Tibial artery (tissue), 4 donors: ENCODE data around the gene BPTF.
"Not testable (repeated sequence)": the region's sequence is repeated elsewhere in the genome, so short reads cannot be mapped to it uniquely, and the experiment has no call there.

Source experiments
- DNase-seq, 2 donors: peaks; one replicate each; pipeline ENCODE4 v3.0.0-alpha.2; 2019
- H3K27ac ChIP-seq, 2 donors: fragments of 200-600 bp; sonication (generic) in 1 of 2; 1 replicate in 1 of 2; 2 replicates in 1 of 2; pipeline ENCODE4 v1.5.1; 2018 to 2019; ENCODE audit warnings: mild to moderate bottlenecking in 1 of 2
- H3K27me3 ChIP-seq, 2 donors: fragments of 200-600 bp; sonication (generic) in 1 of 2; one replicate each; pipeline versions ENCODE4 v1.5.1 to v1.6.0; 2016 to 2019
- H3K36me3 ChIP-seq, 3 donors: fragments of 200-600 bp; sonication (generic) in 2 of 3; one replicate each; pipeline ENCODE4 v1.5.1; 2016 to 2019; ENCODE audit warnings: mild to moderate bottlenecking in 2 of 3
- H3K4me1 ChIP-seq, 4 donors: fragments of 200-600 bp; sonication (generic) in 2 of 4; 1 replicate in 3 of 4; 2 replicates in 1 of 4; pipeline ENCODE4 v1.5.1; 2016 to 2019
- H3K4me3 ChIP-seq, 2 donors: fragments of 200-600 bp; sonication (generic) in 1 of 2; 1 replicate in 1 of 2; 2 replicates in 1 of 2; pipeline ENCODE4 v1.5.1; 2018 to 2019; ENCODE audit warnings: mild to moderate bottlenecking in 2 of 2
- H3K9me3 ChIP-seq, 3 donors: fragments of 200-600 bp; sonication (generic) in 1 of 3; one replicate each; pipeline ENCODE4 v1.5.1; 2016 to 2019
- intact Hi-C: fragments of 100-400 bp; cut with DNase I; formaldehyde crosslinking; loops from one replicate; pipeline ENCODE4 v1.15.0; 2023; ENCODE audit warnings: low total_unique reads
- TF ChIP-seq, protein P1 (sequence below), 2 experiments: fragments of 200-600 bp in 1 of 2; fragments of 450-650 bp in 1 of 2; IDR thresholded peaks; one replicate each; pipeline ENCODE4 v1.5.1; 2017 to 2019; ENCODE audit warnings: antibody characterized with exemption in 2 of 2, mild to moderate bottlenecking in 1 of 2, moderate library complexity in 1 of 2

Gene BPTF

DNA sequence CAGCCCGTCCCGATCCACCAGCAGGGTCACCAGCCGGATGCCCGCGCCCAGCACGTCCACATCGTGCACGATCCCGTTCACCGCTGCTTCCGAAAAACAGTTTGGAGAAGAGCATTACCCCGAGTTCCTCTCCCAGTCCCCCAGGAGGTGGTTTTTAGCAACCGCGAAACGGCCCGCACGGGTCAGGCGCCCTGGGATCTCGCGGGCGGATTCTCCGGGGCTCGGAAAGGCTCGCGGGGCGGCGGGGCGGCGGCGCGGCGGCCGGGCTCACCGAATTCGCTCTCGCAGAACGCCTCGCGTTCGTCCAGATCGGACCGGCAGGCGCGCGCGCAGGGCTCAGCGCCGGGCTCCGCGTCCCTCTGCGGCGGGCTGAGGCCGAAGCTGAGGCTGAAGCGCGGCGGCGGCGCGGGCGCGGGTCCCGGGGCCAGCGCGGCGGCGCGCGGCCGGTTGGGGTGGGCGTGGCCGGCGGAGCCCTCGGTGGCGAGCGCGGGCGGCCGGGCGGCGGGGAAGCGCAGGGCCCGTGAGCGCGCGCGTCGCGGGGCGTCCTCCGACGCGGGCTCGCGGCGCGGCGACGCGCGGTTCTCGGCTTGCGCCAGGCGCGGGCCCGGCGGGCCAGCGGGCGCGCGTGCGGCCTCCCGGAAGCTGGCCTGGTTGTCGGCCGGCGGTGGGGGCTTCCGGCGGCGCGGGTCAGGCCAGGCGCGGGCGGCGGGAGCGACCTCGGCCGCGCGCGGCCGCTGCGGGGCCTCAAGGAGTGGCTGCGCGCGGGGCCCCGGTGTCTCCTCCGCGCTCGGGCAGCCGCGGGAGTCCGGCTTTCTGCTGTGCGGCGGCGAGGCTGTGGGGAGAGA is 168.1 kb downstream of the BPTF start:
- no peaks in the 10 kb centered on the region for H3K27me3 ChIP-seq
- H3K4me3 ChIP-seq = peak overlapping the region; percentile 93 to 96
- H3K27ac ChIP-seq = peak overlapping the region; percentile 98 to 99
- no peaks in the 10 kb centered on the region for H3K9me3 ChIP-seq
- H3K36me3 ChIP-seq = no peaks in the 10 kb centered on the region
- TF ChIP-seq, protein P1, sequence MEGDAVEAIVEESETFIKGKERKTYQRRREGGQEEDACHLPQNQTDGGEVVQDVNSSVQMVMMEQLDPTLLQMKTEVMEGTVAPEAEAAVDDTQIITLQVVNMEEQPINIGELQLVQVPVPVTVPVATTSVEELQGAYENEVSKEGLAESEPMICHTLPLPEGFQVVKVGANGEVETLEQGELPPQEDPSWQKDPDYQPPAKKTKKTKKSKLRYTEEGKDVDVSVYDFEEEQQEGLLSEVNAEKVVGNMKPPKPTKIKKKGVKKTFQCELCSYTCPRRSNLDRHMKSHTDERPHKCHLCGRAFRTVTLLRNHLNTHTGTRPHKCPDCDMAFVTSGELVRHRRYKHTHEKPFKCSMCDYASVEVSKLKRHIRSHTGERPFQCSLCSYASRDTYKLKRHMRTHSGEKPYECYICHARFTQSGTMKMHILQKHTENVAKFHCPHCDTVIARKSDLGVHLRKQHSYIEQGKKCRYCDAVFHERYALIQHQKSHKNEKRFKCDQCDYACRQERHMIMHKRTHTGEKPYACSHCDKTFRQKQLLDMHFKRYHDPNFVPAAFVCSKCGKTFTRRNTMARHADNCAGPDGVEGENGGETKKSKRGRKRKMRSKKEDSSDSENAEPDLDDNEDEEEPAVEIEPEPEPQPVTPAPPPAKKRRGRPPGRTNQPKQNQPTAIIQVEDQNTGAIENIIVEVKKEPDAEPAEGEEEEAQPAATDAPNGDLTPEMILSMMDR (IDR thresholded peaks at IDR 0.05) = peak; percentile 11 to 15
- intact Hi-C loops = no loop called here
- H3K4me1 ChIP-seq = peaks cover 0 to 30% (median 21%) of the 10 kb centered on the region in 4 donors
- DNase-seq = peak; percentile 66 to 91

DNA sequence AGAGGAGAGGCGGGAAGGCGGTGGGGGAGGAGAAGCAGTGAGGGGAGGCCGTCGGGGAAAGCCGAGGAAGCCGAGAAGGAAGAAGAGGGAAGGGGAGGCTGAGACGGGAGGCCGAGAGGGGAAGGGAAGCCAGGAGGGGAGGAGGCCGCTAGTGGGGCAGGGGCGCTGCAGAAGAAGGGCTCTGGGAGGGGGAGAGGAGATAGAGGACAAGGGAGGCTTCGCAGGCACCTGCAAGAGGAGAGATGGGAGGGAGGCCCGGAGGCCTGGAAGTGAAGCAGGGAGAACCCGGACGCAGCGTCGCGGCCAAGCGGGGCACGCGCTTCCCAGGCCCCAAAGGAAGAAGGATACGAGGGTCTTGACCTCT is 168.7 kb downstream of the BPTF start:
- TF ChIP-seq, protein P1 (IDR thresholded peaks at IDR 0.05) = no peak
- peak overlapping the region; percentile 93 to 96 for H3K4me3 ChIP-seq
- intact Hi-C loops = loop anchor here (2.0 kb wide), 1 partner anchor 25 kb away; no protein-coding TSS in a partner anchor
- H3K9me3 ChIP-seq = no peaks in the 10 kb centered on the region
- H3K36me3 ChIP-seq = no peaks in the 10 kb centered on the region
- H3K4me1 ChIP-seq = peaks cover 0 to 30% (median 21%) of the 10 kb centered on the region in 4 donors
- no peak for DNase-seq
- no peaks in the 10 kb centered on the region for H3K27me3 ChIP-seq
- H3K27ac ChIP-seq = peak overlapping the region; percentile 98 to 99

DNA sequence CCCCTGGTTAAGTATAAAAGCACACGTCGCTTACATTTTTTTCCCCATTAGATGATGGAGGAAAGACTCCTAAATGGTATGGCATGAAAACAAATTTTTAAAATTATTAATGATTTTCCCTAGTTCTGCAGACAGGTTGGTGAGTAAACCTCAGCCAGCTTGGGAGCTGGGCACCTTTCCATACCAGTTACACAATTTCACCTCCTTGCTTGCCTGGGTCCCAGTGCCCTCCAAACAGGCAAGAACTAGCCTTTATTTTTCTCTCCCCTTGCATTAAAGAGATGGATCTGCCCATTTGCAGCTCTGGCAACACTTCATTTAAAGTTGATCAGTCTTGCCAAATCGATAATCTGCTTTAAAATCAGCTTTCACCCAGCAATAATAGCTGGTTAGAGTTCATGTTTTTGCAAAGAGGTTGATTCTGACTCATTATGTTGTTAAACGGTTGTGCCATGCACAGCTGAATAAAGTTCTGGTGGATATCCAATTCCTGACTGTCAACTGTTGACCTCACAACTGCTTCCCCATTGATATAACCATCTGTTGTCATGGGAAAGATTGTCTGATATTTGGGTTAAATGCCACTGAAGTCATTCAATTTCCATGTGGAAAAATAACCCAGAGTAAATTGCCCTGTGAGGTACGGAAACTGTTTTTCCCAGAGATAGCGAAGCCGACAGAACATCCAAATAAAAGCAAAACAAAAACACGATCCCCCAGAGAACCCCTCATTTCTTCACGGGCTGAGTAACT is 169.7 kb downstream of the BPTF start:
- Histone ChIP-seq H3K4me3 (peak overlapping the region; percentile 93 to 96), H3K9me3 (no peaks in the 10 kb centered on the region), H3K27ac (peak overlapping the region; percentile 98 to 99), H3K36me3 (no peaks in the 10 kb centered on the region), H3K4me1 (peaks cover 0 to 30% (median 21%) of the 10 kb centered on the region in 4 donors), H3K27me3 (no peaks in the 10 kb centered on the region)
- peak in 1 of 2 donors; percentile 39 for DNase-seq
- TF ChIP-seq, protein P1 (IDR thresholded peaks at IDR 0.05) = no peak
- intact Hi-C loops = loop anchor here (2.0 kb wide), 1 partner anchor 24 kb away; no protein-coding TSS in a partner anchor

DNA sequence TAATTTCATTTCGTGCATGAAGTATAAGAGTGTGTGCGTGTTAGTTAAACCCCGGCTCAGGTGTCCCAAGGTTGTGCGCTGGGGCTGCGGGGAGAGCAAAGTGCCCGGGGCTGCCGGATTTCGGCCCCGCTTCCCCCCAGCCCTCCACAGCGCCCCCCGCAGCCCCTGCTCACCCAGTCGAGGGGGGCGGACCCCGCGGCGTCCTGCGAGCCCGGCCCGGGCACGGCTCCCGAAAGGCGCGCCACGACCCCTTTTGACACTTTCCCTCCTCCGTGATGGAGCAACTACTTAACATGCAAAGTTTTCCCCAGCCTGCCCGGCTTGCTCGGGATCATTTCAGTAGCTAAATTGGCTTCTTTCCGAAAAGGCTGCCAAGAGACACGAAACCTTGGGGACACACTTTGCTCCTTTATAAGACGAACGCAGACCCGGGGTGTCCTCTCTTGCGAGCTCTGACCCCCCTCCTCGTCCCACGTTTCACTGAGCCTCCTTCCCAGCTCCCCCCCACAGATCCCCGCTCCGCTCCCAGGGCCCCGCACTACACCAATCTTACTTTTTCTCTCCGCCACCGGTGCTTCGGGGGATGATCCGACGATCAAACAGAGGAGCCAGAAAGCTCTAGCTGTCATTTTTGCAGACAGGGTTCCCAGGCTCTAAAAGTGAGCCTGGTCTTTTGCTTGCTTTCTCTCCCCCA is 170.4 kb downstream of the BPTF start:
- peak overlapping the region; percentile 93 to 96 for H3K4me3 ChIP-seq
- H3K27me3 ChIP-seq = no peaks in the 10 kb centered on the region
- H3K9me3 ChIP-seq = no peaks in the 10 kb centered on the region
- DNase-seq = peak in 1 of 2 donors; percentile 43
- TF ChIP-seq, protein P1 (IDR thresholded peaks at IDR 0.05) = no peak
- peak overlapping the region; percentile 12 to 59 for H3K27ac ChIP-seq
- peaks cover 0 to 30% (median 21%) of the 10 kb centered on the region in 4 donors for H3K4me1 ChIP-seq
- no peaks in the 10 kb centered on the region for H3K36me3 ChIP-seq
- intact Hi-C loops = loop anchor here (2.0 kb wide), 1 partner anchor 23 kb away; no protein-coding TSS in a partner anchor

DNA sequence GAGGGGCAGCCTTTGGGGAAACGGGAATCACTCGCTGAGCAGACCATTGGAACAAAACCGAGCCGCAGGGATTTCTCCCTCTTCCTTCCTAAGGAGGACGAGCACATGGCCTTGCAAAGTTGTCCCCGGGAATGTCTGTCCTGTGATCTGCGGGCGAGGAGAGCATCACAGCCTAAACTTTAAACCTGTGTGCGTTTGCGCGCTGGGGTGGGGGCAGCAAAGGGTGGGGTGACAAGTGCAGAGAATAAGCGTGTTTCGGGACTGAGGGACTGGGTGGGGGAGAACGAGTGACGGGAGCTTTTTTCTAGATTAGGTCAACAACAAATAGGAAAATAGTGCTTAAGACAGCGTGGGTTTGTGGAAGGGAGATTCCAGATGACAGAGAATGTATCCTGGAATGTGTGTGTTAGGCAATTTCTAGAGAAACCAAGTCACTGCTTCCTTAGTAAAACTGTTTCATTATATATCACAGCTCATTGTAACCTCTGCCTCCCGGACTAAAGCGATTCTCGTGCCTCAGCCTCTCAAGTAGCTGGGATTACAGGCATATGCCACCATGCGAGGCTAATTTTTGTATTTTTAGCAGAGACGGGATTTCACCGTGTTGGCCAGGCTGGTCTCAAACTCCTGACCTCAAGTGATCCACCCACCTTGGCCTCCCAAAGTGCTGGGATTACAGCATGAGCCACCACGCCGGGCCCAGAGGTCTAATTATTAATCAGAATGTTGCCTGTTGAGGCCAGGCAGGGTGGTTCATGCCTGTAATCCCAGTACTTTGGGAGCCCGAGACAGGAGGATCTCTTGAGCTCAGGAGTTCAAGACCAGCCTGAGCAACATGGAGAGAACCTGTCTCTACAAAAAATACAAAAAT is 171.2 kb downstream of the BPTF start, which contains the start of gene C17orf58:
C17orf58 (minus strand) TSS at position 169 of the 871 bp plus-strand sequence. CDS start 271 bp downstream, outside the sequence.
- DNase-seq, intact Hi-C loops, H3K36me3 ChIP-seq, H3K27me3 ChIP-seq, H3K9me3 ChIP-seq: not testable (repeated sequence)
- peaks cover 0 to 30% (median 21%) of the 10 kb centered on the region in 4 donors for H3K4me1 ChIP-seq
- H3K27ac ChIP-seq = peak within 1 kb of the TSS; percentile 12 to 59
- H3K4me3 ChIP-seq = peak within 1 kb of the TSS; percentile 93 to 96
